HepG2 (cell line): ENCODE results near the gene SRSF3. TPM values are rescaled to one million over a fixed set of nuclear protein-coding genes. Genes with fewer than 3 reads are reported as not detected.
A peak's percentile ranks its signal among the peaks of the same experiment; 100 is the strongest.

Source experiments
- ATF3 ChIP-seq: sonication (generic); formaldehyde crosslinking; IDR thresholded peaks from 2 replicates; pipeline ENCODE4 v1.4.0; 2020; ENCODE audit warnings: missing genetic modification reagents
- CENPX ChIP-seq: sonication (generic); formaldehyde crosslinking; IDR thresholded peaks from 2 replicates; pipeline ENCODE4 v1.9.0; 2021; ENCODE audit warnings: mild to moderate bottlenecking, missing genetic modification reagents, moderate library complexity
- FOXA1 ChIP-seq, 2 experiments: fragments of 450-650 bp in 1 of 2; sonication (generic) in 1 of 2; formaldehyde crosslinking in 1 of 2; IDR thresholded peaks; 2 replicates each; pipeline versions ENCODE4 v1.4.0 to v1.6.1; 2016 to 2020; ENCODE audit warnings: missing genetic modification reagents in 1 of 2
- HCFC1 ChIP-seq: fragments of 150-350 bp; IDR thresholded peaks from 2 replicates; pipeline ENCODE4 v1.6.1; 2014; ENCODE audit warnings: low read depth, low read length
- HDAC2 ChIP-seq: sonication (generic); formaldehyde crosslinking; IDR thresholded peaks from 2 replicates; pipeline ENCODE4 v1.4.0; 2020; ENCODE audit warnings: missing genetic modification reagents
- KLF9 ChIP-seq: IDR thresholded peaks from 2 replicates; pipeline ENCODE4 v1.6.1; 2016; ENCODE audit warnings: low read depth
- NR1H2 ChIP-seq: sonication (generic); formaldehyde crosslinking; IDR thresholded peaks from 2 replicates; pipeline ENCODE4 v1.8.1; 2022; ENCODE audit warnings: low read depth, missing genetic modification reagents, borderline replicate concordance
- PBX3 ChIP-seq: sonication (generic); formaldehyde crosslinking; IDR thresholded peaks from 2 replicates; pipeline ENCODE4 v1.8.1; 2023; ENCODE audit warnings: missing genetic modification reagents, inconsistent platforms, borderline replicate concordance
- SETDB1 ChIP-seq: sonication (generic); formaldehyde crosslinking; IDR thresholded peaks from 2 replicates; pipeline ENCODE4 v1.5.1; 2020; ENCODE audit warnings: missing genetic modification reagents, mild to moderate bottlenecking, borderline replicate concordance
- TEF ChIP-seq: sonication (generic); formaldehyde crosslinking; IDR thresholded peaks from 2 replicates; pipeline ENCODE4 v1.5.0; 2020; ENCODE audit warnings: missing genetic modification reagents
- TIGD3 ChIP-seq: sonication (generic); formaldehyde crosslinking; IDR thresholded peaks from 2 replicates; pipeline ENCODE4 v1.5.1; 2020; ENCODE audit warnings: mild to moderate bottlenecking, missing genetic modification reagents, borderline replicate concordance
- ZBTB25 ChIP-seq: IDR thresholded peaks from 2 replicates; pipeline ENCODE4 v1.6.1; 2018; ENCODE audit warnings: missing genetic modification reagents
- ZBTB7A ChIP-seq: sonication (generic); formaldehyde crosslinking; IDR thresholded peaks from 2 replicates; pipeline ENCODE4 v1.8.0; 2022; ENCODE audit warnings: mild to moderate bottlenecking, missing genetic modification reagents
- ZMYM2 ChIP-seq: sonication (generic); formaldehyde crosslinking; IDR thresholded peaks from 2 replicates; pipeline ENCODE4 v1.8.0; 2022; ENCODE audit warnings: mild to moderate bottlenecking, missing genetic modification reagents
- ZNF280D ChIP-seq: sonication (generic); formaldehyde crosslinking; IDR thresholded peaks from 2 replicates; pipeline ENCODE4 v1.5.1; 2020; ENCODE audit warnings: mild to moderate bottlenecking, missing genetic modification reagents
- ZNF292 ChIP-seq: sonication (generic); formaldehyde crosslinking; IDR thresholded peaks from 2 replicates; pipeline ENCODE4 v1.8.1; 2022; ENCODE audit warnings: mild to moderate bottlenecking, low read depth, missing genetic modification reagents, borderline replicate concordance
- ZNF34 ChIP-seq: sonication (generic); formaldehyde crosslinking; IDR thresholded peaks from 2 replicates; pipeline ENCODE4 v1.4.0; 2020; ENCODE audit warnings: mild to moderate bottlenecking, missing genetic modification reagents, borderline replicate concordance
- ZNF414 ChIP-seq: sonication (generic); formaldehyde crosslinking; IDR thresholded peaks from 2 replicates; pipeline ENCODE4 v1.5.0; 2020; ENCODE audit warnings: missing genetic modification reagents
- ZNF580 ChIP-seq: IDR thresholded peaks from 2 replicates; pipeline ENCODE4 v1.6.1; 2016; ENCODE audit warnings: low read depth, borderline replicate concordance
- ZNF83 ChIP-seq: sonication (generic); formaldehyde crosslinking; IDR thresholded peaks from 2 replicates; pipeline ENCODE4 v1.4.0; 2020; ENCODE audit warnings: missing genetic modification reagents, mild to moderate bottlenecking, borderline replicate concordance
- ZNF879 ChIP-seq: sonication (generic); formaldehyde crosslinking; IDR thresholded peaks from 2 replicates; pipeline ENCODE4 v1.8.1; 2023; ENCODE audit warnings: missing genetic modification reagents
- polyA plus RNA-seq, 8 experiments: library from polyadenylated mRNA; depleted of rRNA in 3 of 8; stranded (reverse) in 7 of 8; unstranded in 1 of 8; fragments of >200 nt; fragmentation: Illumina TruSeq in 4 of 8; extraction: Trizol in 4 of 8; gene quantifications; 2 replicates each; pipeline versions ENCODE4 v1.2.1 to v1.2.3, GENCODE V29; 2011 to 2016; ENCODE audit warnings: low read depth in 4 of 8, missing spikeins in 1 of 8, mixed read lengths in 1 of 8; ENCODE audit not compliant: insufficient read depth in 1 of 8
- total RNA-seq, 5 experiments: library from RNA; depleted of rRNA; stranded (reverse); fragments of >200 nt; fragmentation: Illumina TruSeq; extraction: Trizol; gene quantifications; 2 replicates each; pipeline ENCODE4 v1.2.3, GENCODE V29; 2016; ENCODE audit warnings: low read depth in 1 of 5

The SRSF3 gene
- total and polyA plus RNA-seq, 2 of the 13 experiments (the other 11 are each of a cell fraction or from before 2014, with no cell fraction given), result 206 to 684 TPM

- TF ChIP-seq ZNF414 (CRISPR knock-in tag) (no peak), ZNF280D (CRISPR knock-in tag) (no peak), ZBTB7A (CRISPR knock-in tag) (peak; percentile 59; the same call in 1 of the 2 replicates), ZNF580 (CRISPR knock-in tag) (0 out of 2 replicates have a peak, but pooled peaks have one; percentile 67), ZNF879 (no peak), FOXA1 (IDR thresholded peaks at IDR 0.05) (0 out of 2 replicates have a peak, but pooled peaks have one; percentile 15), FOXA1 (CRISPR knock-in tag; IDR thresholded peaks at IDR 0.05) (peak; percentile 77), ZNF292 (peak; percentile 48; the same call in 1 of the 2 replicates), PBX3 (CRISPR knock-in tag) (no peak), ZMYM2 (CRISPR knock-in tag) (peak; percentile 99), ZNF34 (CRISPR knock-in tag) (no peak), NR1H2 (CRISPR knock-in tag) (no peak), HCFC1 (no peak), CENPX (CRISPR knock-in tag) (no peak), TEF (CRISPR knock-in tag) (no peak), ATF3 (CRISPR knock-in tag) (peak; percentile 35; the same call in 1 of the 2 replicates), SETDB1 (CRISPR knock-in tag) (no peak), ZNF83 (no peak), ZBTB25 (CRISPR knock-in tag) (0 out of 2 replicates have a peak, but pooled peaks have one; percentile 45), HDAC2 (CRISPR knock-in tag) (peak; percentile 95), TIGD3 (CRISPR knock-in tag) (no peak), KLF9 (CRISPR knock-in tag) (no peak)
These were observed 27.7 kb upstream of the SRSF3 start (continued) for GRCh38 chr6:36566418-36566905.
